ENCODE measurements around the gene BMP8A. TPM values are rescaled to one million over a fixed set of nuclear protein-coding genes. Genes with fewer than 3 reads are reported as not detected.
A peak's percentile ranks its signal among the peaks of the same experiment; 100 is the strongest.

Gene BMP8A
- total RNA-seq, 1 donor from 2014 or later: not detected

DNA sequence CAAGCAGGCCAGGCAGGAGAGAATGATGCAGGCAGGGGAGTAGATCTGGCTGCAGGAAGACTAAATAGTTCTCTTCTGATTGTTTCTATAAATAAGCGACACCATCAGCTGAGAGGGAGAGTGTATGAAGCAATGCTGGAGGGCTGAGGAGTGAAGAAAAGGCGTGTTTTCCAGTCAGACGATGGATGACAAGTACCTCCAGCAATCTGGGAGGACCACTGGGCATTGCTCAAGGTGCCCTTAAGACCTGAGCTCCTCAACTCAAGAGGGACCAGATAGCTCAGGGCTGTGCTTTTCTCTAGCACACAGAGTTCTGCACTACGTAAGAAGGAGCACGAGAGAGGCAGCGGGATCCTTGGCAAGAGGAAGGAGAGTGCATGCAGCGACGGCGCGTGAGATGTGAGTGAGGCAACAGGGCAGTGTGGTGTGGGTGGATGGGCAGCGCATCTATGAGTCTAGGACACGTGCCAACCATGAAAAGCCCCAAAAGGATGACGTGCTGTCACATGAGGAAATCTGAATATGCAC is 49.1 kb downstream of the BMP8A start:
- peak overlapping the region in 1 of 2 donors; percentile 11 for H3K27ac ChIP-seq
- H3K36me3 ChIP-seq: peaks cover 6 to 23% of the 10 kb centered on the region in 2 donors
- intact Hi-C loops (cut with DNase I): no loop called here
- H3K4me3 ChIP-seq: no peak overlapping the region
- H3K9me3 ChIP-seq: no peaks in the 10 kb centered on the region
- no peak for TF ChIP-seq CTCF (IDR thresholded peaks at IDR 0.05)
- H3K4me1 ChIP-seq: no peaks in the 10 kb centered on the region
- H3K27me3 ChIP-seq: no peaks in the 10 kb centered on the region
- peak; percentile 49 to 86 for DNase-seq (ENCODE audit: low spot score in 2 of 2)

DNA sequence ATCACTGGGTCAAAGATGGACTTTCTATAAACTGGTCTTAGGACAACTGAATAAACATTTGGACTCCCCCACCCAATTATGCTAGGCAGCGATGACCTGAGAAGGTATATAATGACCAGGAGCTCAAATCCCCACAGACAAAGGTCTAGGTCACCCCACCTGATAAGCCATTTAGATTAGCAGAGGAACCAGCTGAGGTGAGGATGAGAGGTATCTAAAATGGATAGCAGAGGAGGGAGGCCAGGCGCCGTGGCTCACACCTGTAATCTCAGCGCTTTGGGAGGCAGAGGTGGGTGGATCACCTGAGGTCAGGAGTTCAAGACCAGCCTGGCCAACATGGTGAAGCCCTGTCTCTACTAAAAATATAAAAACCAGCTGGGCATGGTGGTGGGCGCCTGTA is 51.5 kb downstream of the BMP8A start:
- Histone ChIP-seq H3K4me1 (no peaks in the 10 kb centered on the region), H3K36me3 (peaks cover 22 to 39% of the 10 kb centered on the region in 2 donors), H3K4me3 (no peak overlapping the region), H3K27me3 (no peaks in the 10 kb centered on the region), H3K9me3 (no peaks in the 10 kb centered on the region), H3K27ac (no peak overlapping the region)
- DNase-seq (ENCODE audit: low spot score in 2 of 2): no peak
- no peak for TF ChIP-seq CTCF (IDR thresholded peaks at IDR 0.05)
- intact Hi-C loops (cut with DNase I): no loop called here

- no peak for TF ChIP-seq CTCF (IDR thresholded peaks at IDR 0.05)
- H3K4me3 ChIP-seq: no peak overlapping the region
- peaks cover 27 to 46% of the 10 kb centered on the region in 2 donors for H3K36me3 ChIP-seq
- no peak overlapping the region for H3K27ac ChIP-seq
- no peaks in the 10 kb centered on the region for H3K4me1 ChIP-seq
- no peaks in the 10 kb centered on the region for H3K9me3 ChIP-seq
- intact Hi-C loops (cut with DNase I): no loop called here
- no peak for DNase-seq (ENCODE audit: low spot score in 2 of 2)
- H3K27me3 ChIP-seq: no peaks in the 10 kb centered on the region
These were observed 52.9 kb downstream of the BMP8A start for GRCh38 chr1:39544327-39544726.

DNA sequence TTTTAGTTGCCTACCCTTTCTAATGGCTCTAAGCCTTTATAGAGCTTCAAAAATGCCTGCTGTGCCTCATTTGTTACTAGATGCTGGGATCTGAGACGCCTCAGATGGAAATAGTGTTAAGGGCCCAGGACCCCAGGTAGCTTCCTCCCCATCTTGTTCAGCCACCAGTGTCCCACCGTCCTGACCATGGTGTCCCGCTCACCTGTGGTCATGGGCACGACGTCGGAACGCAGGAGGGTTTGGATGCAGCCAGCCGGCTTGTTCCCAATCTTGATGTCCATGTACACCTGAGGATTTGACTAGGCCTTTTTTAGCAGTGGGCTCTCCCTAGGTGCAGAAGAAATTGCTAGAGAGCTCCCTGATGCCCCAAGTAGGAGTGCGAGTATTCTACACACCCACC is 54.1 kb downstream of the BMP8A start:
- H3K36me3 ChIP-seq: peaks cover 27 to 52% of the 10 kb centered on the region in 2 donors
- H3K27me3 ChIP-seq: no peaks in the 10 kb centered on the region
- TF ChIP-seq CTCF (IDR thresholded peaks at IDR 0.05): no peak
- no peaks in the 10 kb centered on the region for H3K4me1 ChIP-seq
- no peak overlapping the region for H3K4me3 ChIP-seq
- no peak for DNase-seq (ENCODE audit: low spot score in 2 of 2)
- no peaks in the 10 kb centered on the region for H3K9me3 ChIP-seq
- intact Hi-C loops (cut with DNase I): no loop called here
- no peak overlapping the region for H3K27ac ChIP-seq

- intact Hi-C loops (cut with DNase I): no loop called here
- peaks cover 8 to 25% of the 10 kb centered on the region in 2 donors for H3K36me3 ChIP-seq
- no peak overlapping the region for H3K27ac ChIP-seq
- no peak overlapping the region for H3K4me3 ChIP-seq
- no peaks in the 10 kb centered on the region for H3K9me3 ChIP-seq
- no peak for TF ChIP-seq CTCF (IDR thresholded peaks at IDR 0.05)
- no peak for DNase-seq (ENCODE audit: low spot score in 2 of 2)
- H3K27me3 ChIP-seq: no peaks in the 10 kb centered on the region
- peaks cover 0 to 4% of the 10 kb centered on the region in 2 donors for H3K4me1 ChIP-seq
These were observed 62.8 kb downstream of the BMP8A start for GRCh38 chr1:39554277-39554676.

- Histone ChIP-seq H3K4me1 (peaks cover 0 to 4% of the 10 kb centered on the region in 2 donors), H3K36me3 (peaks cover 61 to 68% of the 10 kb centered on the region in 2 donors), H3K27me3 (no peaks in the 10 kb centered on the region), H3K9me3 (no peaks in the 10 kb centered on the region), H3K4me3 (no peak overlapping the region), H3K27ac (no peak overlapping the region)
- no peak for DNase-seq (ENCODE audit: low spot score in 2 of 2)
- intact Hi-C loops (cut with DNase I): no loop called here
- TF ChIP-seq CTCF (IDR thresholded peaks at IDR 0.05): no peak
These were observed 69.8 kb downstream of the BMP8A start for GRCh38 chr1:39561279-39561678.

All from ascending aorta (tissue), 2 donors.